GM12891 (cell line): ENCODE data around the gene RAMP3.

Source experiments
- POLR2A ChIP-seq: IDR thresholded peaks from 2 replicates; pipeline ENCODE4 v1.6.1; 2011; ENCODE audit warnings: low read depth, low read length, control low read depth
- POLR2AphosphoS5 ChIP-seq: IDR thresholded peaks from 2 replicates; pipeline ENCODE4 v1.6.1; 2011; ENCODE audit warnings: low read depth, low read length, control low read depth

- no peak for TF ChIP-seq POLR2A
- no peak for TF ChIP-seq POLR2AphosphoS5
These were observed 31.8 kb downstream of the RAMP3 start for GRCh38 chr7:45189151-45189970.
